GM12878 (cell line): ENCODE data around the gene CCL14.

Source experiments
- FOXK2 ChIP-seq: fragments of 450-650 bp; IDR thresholded peaks from 2 replicates; pipeline ENCODE4 v1.6.1; 2017; ENCODE audit warnings: mild to moderate bottlenecking, moderate library complexity
- POLR2A ChIP-seq: IDR thresholded peaks from 2 replicates; pipeline ENCODE4 v1.6.1; 2011; ENCODE audit warnings: low read depth, mild to moderate bottlenecking, low read length
- REST ChIP-seq: IDR thresholded peaks from 2 replicates; pipeline ENCODE4 v1.6.1; 2012; ENCODE audit warnings: mild to moderate bottlenecking, low read depth, low read length

- TF ChIP-seq REST (no peak), POLR2A (no peak), FOXK2 (no peak)
Observed at GRCh38 chr17:35986643-35987042, at the start of gene CCL14.
